Measurements from ENCODE around the gene CPLX1. TPM values are rescaled to one million over a fixed set of nuclear protein-coding genes. Genes with fewer than 3 reads are reported as not detected.

The CPLX1 gene
- total and polyA plus RNA-seq, 7 donors, result 0.44 to 2.3 (median 1.4) TPM

- no peak overlapping the region for H3K4me3 ChIP-seq
- H3K9me3 ChIP-seq, result no peaks in the 10 kb centered on the region
- no peak overlapping the region for H3K27ac ChIP-seq
- TF ChIP-seq, protein P1, sequence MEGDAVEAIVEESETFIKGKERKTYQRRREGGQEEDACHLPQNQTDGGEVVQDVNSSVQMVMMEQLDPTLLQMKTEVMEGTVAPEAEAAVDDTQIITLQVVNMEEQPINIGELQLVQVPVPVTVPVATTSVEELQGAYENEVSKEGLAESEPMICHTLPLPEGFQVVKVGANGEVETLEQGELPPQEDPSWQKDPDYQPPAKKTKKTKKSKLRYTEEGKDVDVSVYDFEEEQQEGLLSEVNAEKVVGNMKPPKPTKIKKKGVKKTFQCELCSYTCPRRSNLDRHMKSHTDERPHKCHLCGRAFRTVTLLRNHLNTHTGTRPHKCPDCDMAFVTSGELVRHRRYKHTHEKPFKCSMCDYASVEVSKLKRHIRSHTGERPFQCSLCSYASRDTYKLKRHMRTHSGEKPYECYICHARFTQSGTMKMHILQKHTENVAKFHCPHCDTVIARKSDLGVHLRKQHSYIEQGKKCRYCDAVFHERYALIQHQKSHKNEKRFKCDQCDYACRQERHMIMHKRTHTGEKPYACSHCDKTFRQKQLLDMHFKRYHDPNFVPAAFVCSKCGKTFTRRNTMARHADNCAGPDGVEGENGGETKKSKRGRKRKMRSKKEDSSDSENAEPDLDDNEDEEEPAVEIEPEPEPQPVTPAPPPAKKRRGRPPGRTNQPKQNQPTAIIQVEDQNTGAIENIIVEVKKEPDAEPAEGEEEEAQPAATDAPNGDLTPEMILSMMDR (IDR thresholded peaks at IDR 0.05), result no peak
- 85 to 87% (median 85%) methylated on average over 26 to 27 of the region's 27 CpGs for WGBS, 3 donors
- ATAC-seq, result no peak
- no peaks in the 10 kb centered on the region for H3K27me3 ChIP-seq (ENCODE audit: insufficient read depth in 3 of 3, low read length in 2 of 3)
- H3K36me3 ChIP-seq (ENCODE audit: insufficient read depth in 1 of 2, low read depth in 1 of 2), result peaks cover 0 to 37% of the 10 kb centered on the region in 2 donors
- no peaks in the 10 kb centered on the region for H3K4me1 ChIP-seq
- intact Hi-C loops (cut with DNase I), result no loop called here
- DNase-seq, result peak; percentile 8 to 37
Measured at GRCh38 chr4:848803-849477, 23.0 kb upstream of the CPLX1 start.

GRCh38 chr4:848307-848691 is 22.4 kb upstream of the CPLX1 start:
- H3K4me1 ChIP-seq, result no peaks in the 10 kb centered on the region
- ATAC-seq (peak in 1 of 4 donors; percentile 13), DNase-seq (peak; percentile 13 to 37)
- no peaks in the 10 kb centered on the region for H3K27me3 ChIP-seq (ENCODE audit: insufficient read depth in 3 of 3, low read length in 2 of 3)
- peaks cover 0 to 37% of the 10 kb centered on the region in 2 donors for H3K36me3 ChIP-seq (ENCODE audit: insufficient read depth in 1 of 2, low read depth in 1 of 2)
- intact Hi-C loops (cut with DNase I), result no loop called here
- H3K9me3 ChIP-seq, result no peaks in the 10 kb centered on the region
- TF ChIP-seq, protein P1 (IDR thresholded peaks at IDR 0.05), result no peak
- no peak overlapping the region for H3K4me3 ChIP-seq
- no peak overlapping the region for H3K27ac ChIP-seq
- WGBS, 3 donors, result 87 to 91% (median 88%) methylated on average over 16 of the region's 16 CpGs

GRCh38 chr4:845836-846251 is 19.9 kb upstream of the CPLX1 start:
- WGBS, 3 donors, result 40 to 59% (median 52%) methylated on average over 14 of the region's 14 CpGs

GRCh38 chr4:845233-845835 is 19.4 kb upstream of the CPLX1 start:
- TF ChIP-seq, protein P1 (IDR thresholded peaks at IDR 0.05), result no peak
- DNase-seq, result peak in 1 of 2 donors; percentile 39

More at GRCh38 chr4:845836-846251, 19.9 kb upstream of the CPLX1 start:
- ATAC-seq (no peak), DNase-seq (peak; percentile 8 to 20)
- Histone ChIP-seq H3K27me3 (ENCODE audit: insufficient read depth in 3 of 3, low read length in 2 of 3) (no peaks in the 10 kb centered on the region), H3K9me3 (no peaks in the 10 kb centered on the region), H3K4me3 (no peak overlapping the region), H3K4me1 (no peaks in the 10 kb centered on the region), H3K36me3 (ENCODE audit: insufficient read depth in 1 of 2, low read depth in 1 of 2) (peaks cover 0 to 32% of the 10 kb centered on the region in 2 donors), H3K27ac (no peak overlapping the region)
- TF ChIP-seq, protein P1 (IDR thresholded peaks at IDR 0.05), result no peak
- intact Hi-C loops (cut with DNase I), result no loop called here

More at GRCh38 chr4:845233-845835, 19.4 kb upstream of the CPLX1 start:
- no peaks in the 10 kb centered on the region for H3K4me1 ChIP-seq
- no peak for ATAC-seq
- H3K27me3 ChIP-seq (ENCODE audit: insufficient read depth in 3 of 3, low read length in 2 of 3), result no peaks in the 10 kb centered on the region
- peaks cover 0 to 27% of the 10 kb centered on the region in 2 donors for H3K36me3 ChIP-seq (ENCODE audit: insufficient read depth in 1 of 2, low read depth in 1 of 2)
- no peak overlapping the region for H3K27ac ChIP-seq
- intact Hi-C loops (cut with DNase I), result no loop called here
- 61 to 72% (median 67%) methylated on average over 9 of the region's 9 CpGs for whole genome bisulfite sequencing, 3 donors
- no peaks in the 10 kb centered on the region for H3K9me3 ChIP-seq
- H3K4me3 ChIP-seq, result no peak overlapping the region

All from psoas muscle (tissue), 8 donors.